CD14-positive monocyte (primary cell): ENCODE results near the gene HERPUD2. TPM values are rescaled to one million over a fixed set of nuclear protein-coding genes. Genes with fewer than 3 reads are reported as not detected.

Experiments used
- DNase-seq, 3 donors: peaks; one replicate each; pipeline ENCODE4 v3.0.0-alpha.2; 2011 to 2022
- H2AFZ ChIP-seq: 2 replicates; pipeline ENCODE4 v1.6.0; 2012; ENCODE audit warnings: mild to moderate bottlenecking, low read depth, low read length, inconsistent platforms; ENCODE audit not compliant: insufficient read depth, poor library complexity, severe bottlenecking
- H3K27ac ChIP-seq, 2 donors: 1 replicate in 1 of 2; 2 replicates in 1 of 2; pipeline ENCODE4 v1.5.1; 2012 to 2013; ENCODE audit warnings: low read length in 2 of 2, control low read depth in 1 of 2, inconsistent platforms in 1 of 2, low read depth in 1 of 2, mild to moderate bottlenecking in 1 of 2
- H3K27me3 ChIP-seq, 2 donors: one replicate each; pipeline versions ENCODE4 v1.6.0 to v1.6.1; 2011 to 2013; ENCODE audit warnings: low read length in 2 of 2; ENCODE audit not compliant: control insufficient read depth in 2 of 2, insufficient read depth in 2 of 2
- H3K36me3 ChIP-seq, 2 donors: replicated peaks in 1 of 2; 1 replicate in 1 of 2; 2 replicates in 1 of 2; pipeline versions ENCODE4 v1.5.1 to v1.6.1; 2012 to 2013; ENCODE audit warnings: low read length in 2 of 2, control low read depth in 1 of 2, inconsistent platforms in 1 of 2, mild to moderate bottlenecking in 1 of 2; ENCODE audit not compliant: insufficient read depth in 2 of 2, control insufficient read depth in 1 of 2
- H3K4me1 ChIP-seq, 2 donors: 1 replicate in 1 of 2; 2 replicates in 1 of 2; pipeline versions ENCODE4 v1.5.1 to v1.6.1; 2012 to 2013; ENCODE audit warnings: low read length in 2 of 2, control low read depth in 1 of 2, inconsistent platforms in 1 of 2, mild to moderate bottlenecking in 1 of 2, moderate library complexity in 1 of 2; ENCODE audit not compliant: insufficient read depth in 2 of 2, control insufficient read depth in 1 of 2
- H3K4me2 ChIP-seq: replicated peaks from 2 replicates; pipeline ENCODE3; 2012; ENCODE audit warnings: low read length, moderate library complexity, mild to moderate bottlenecking; ENCODE audit not compliant: poor library complexity, severe bottlenecking; ENCODE audit errors: extremely low read depth
- H3K4me3 ChIP-seq, 3 experiments: fragments of 200-600 bp in 1 of 3; sonication (generic) in 1 of 3; replicated peaks in 1 of 3; 1 replicate in 2 of 3; 2 replicates in 1 of 3; pipeline ENCODE4 v1.5.1; 2011 to 2013; ENCODE audit warnings: low read length in 3 of 3, mild to moderate bottlenecking in 3 of 3, control low read depth in 2 of 3, low read depth in 2 of 3, inconsistent platforms in 1 of 3, moderate library complexity in 1 of 3
- H3K79me2 ChIP-seq: 2 replicates; pipeline ENCODE4 v1.6.0; 2012; ENCODE audit warnings: mild to moderate bottlenecking, control low read depth, inconsistent platforms, low read length, moderate library complexity; ENCODE audit not compliant: insufficient read depth
- H3K9ac ChIP-seq: 2 replicates; pipeline ENCODE4 v1.6.0; 2017; ENCODE audit warnings: low read length, mild to moderate bottlenecking; ENCODE audit not compliant: insufficient read depth, poor library complexity, severe bottlenecking
- H3K9me3 ChIP-seq, 2 donors: replicated peaks in 1 of 2; 1 replicate in 1 of 2; 2 replicates in 1 of 2; pipeline versions ENCODE4 v1.5.1 to v1.6.1; 2012 to 2013; ENCODE audit warnings: low read length in 2 of 2, control low read depth in 1 of 2; ENCODE audit not compliant: control insufficient read depth in 1 of 2, insufficient read depth in 1 of 2
- H4K20me1 ChIP-seq: 2 replicates; pipeline ENCODE4 v1.6.0; 2012; ENCODE audit warnings: mild to moderate bottlenecking, low read length, control low read depth, moderate library complexity; ENCODE audit not compliant: insufficient read depth
- H3K27ac Mint-ChIP-seq, 7 donors: one replicate each; pipeline ENCODE4 v1.8.0; 2020; ENCODE audit warnings: mild to moderate bottlenecking in 7 of 7, mixed read lengths in 7 of 7, moderate library complexity in 6 of 7, inconsistent platforms in 2 of 7
- H3K27me3 Mint-ChIP-seq, 3 donors: one replicate each; pipeline ENCODE4 v1.8.0; 2021 to 2022; ENCODE audit warnings: low read depth in 3 of 3, mild to moderate bottlenecking in 3 of 3, mixed read lengths in 3 of 3, moderate library complexity in 3 of 3, inconsistent platforms in 1 of 3
- H3K36me3 Mint-ChIP-seq, 2 donors: one replicate each; pipeline ENCODE4 v1.8.0; 2020; ENCODE audit warnings: mixed read lengths in 2 of 2, inconsistent platforms in 1 of 2, mild to moderate bottlenecking in 1 of 2
- H3K4me1 Mint-ChIP-seq: one replicate; pipeline ENCODE4 v1.8.0; 2020; ENCODE audit warnings: mild to moderate bottlenecking, mixed read lengths
- H3K4me3 Mint-ChIP-seq, 2 donors: one replicate each; pipeline ENCODE4 v1.8.0; 2020; ENCODE audit warnings: mild to moderate bottlenecking in 2 of 2, mixed read lengths in 2 of 2, moderate library complexity in 1 of 2
- H3K9me3 Mint-ChIP-seq, 7 donors: one replicate each; pipeline ENCODE4 v1.8.0; 2020 to 2022; ENCODE audit warnings: mixed read lengths in 7 of 7, mild to moderate bottlenecking in 6 of 7, moderate library complexity in 6 of 7, inconsistent platforms in 2 of 7
- CTCF ChIP-seq: fragments of 200-600 bp; IDR thresholded peaks from one replicate; pipeline ENCODE4 v1.8.0; 2022; ENCODE audit warnings: antibody characterized with exemption, mild to moderate bottlenecking
- WGBS: methylation state at CpG from one replicate; pipeline ENCODE4 v1.1.5; 2013; ENCODE audit warnings: missing lambda C conversion rate; ENCODE audit not compliant: insufficient coverage; 5-methylcytosine and 5-hydroxymethylcytosine counted together
- intact Hi-C, 2 donors: fragments of 100-400 bp; cut with micrococcal nuclease; formaldehyde crosslinking; loops; one replicate each; pipeline versions ENCODE4 v1.15.0 to v1.15.1; 2023
- polyA plus RNA-seq, 3 donors: library from polyadenylated mRNA; depleted of rRNA in 1 of 3; unstranded in 2 of 3; stranded (reverse) in 1 of 3; fragments of 300-500 nt in 2 of 3; fragments of >200 nt in 1 of 3; fragmentation: Illumina TruSeq in 2 of 3; gene quantifications; 1 replicate in 2 of 3; 2 replicates in 1 of 3; pipeline ENCODE4 v1.2.3, GENCODE V29; 2012 to 2021

HERPUD2 gene
- polyA plus RNA-seq, 3 donors, result 36.1 to 40.9 (median 36.4) TPM

GRCh38 chr7:35718047-35718446 is 23.1 kb upstream of the HERPUD2 start:
- intact Hi-C loops, result no loop called here
- H3K27ac ChIP-seq, result no peak overlapping the region
- H4K20me1 ChIP-seq, result no peaks in the 10 kb centered on the region
- no peaks in the 10 kb centered on the region for H3K36me3 ChIP-seq
- no CpG with 5 or more reads among the region's 1 CpG for WGBS
- no peaks in the 10 kb centered on the region for H3K4me1 Mint-ChIP-seq
- no peaks in the 10 kb centered on the region for H3K27me3 ChIP-seq
- no peaks in the 10 kb centered on the region for H3K9me3 ChIP-seq
- no peak for DNase-seq
- H3K4me3 Mint-ChIP-seq, result no peak overlapping the region
- H3K36me3 Mint-ChIP-seq, result no peaks in the 10 kb centered on the region
- H3K27me3 Mint-ChIP-seq, result peaks cover 1 to 6% (median 3%) of the 10 kb centered on the region in 3 donors
- H3K4me3 ChIP-seq, result no peak overlapping the region
- H2AFZ ChIP-seq, result no peak overlapping the region
- H3K9me3 Mint-ChIP-seq, result no peaks in the 10 kb centered on the region
- no peak for TF ChIP-seq CTCF
- no peaks in the 10 kb centered on the region for H3K79me2 ChIP-seq
- no peak overlapping the region for H3K27ac Mint-ChIP-seq
- no peak overlapping the region for H3K9ac ChIP-seq
- no peaks in the 10 kb centered on the region for H3K4me1 ChIP-seq
- no peak overlapping the region for H3K4me2 ChIP-seq

DNA sequence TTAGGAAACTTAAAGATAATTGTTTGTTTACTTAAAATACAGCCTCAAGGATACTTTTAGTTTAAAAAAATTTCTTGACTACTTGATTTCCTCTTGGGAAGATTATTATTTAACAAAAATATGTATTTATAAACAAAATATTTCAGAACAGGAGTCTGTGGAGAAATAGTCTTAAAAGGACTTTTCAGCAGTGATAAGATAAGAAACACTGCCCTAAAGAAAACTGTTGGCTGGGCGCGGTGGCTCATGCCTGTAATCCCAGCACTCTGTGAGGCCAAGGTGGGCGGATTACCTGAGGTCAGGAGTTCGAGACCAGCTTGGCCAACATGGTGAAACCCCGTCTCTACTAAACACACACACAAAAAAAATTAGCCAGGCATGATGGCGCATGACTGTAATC is 22.6 kb upstream of the HERPUD2 start:
- no peaks in the 10 kb centered on the region for H3K4me1 Mint-ChIP-seq
- no peak for DNase-seq
- H3K27ac Mint-ChIP-seq, result no peak overlapping the region
- no peak overlapping the region for H3K4me3 Mint-ChIP-seq
- H3K36me3 Mint-ChIP-seq, result no peaks in the 10 kb centered on the region
- Histone ChIP-seq H3K9me3 (no peaks in the 10 kb centered on the region), H4K20me1 (no peaks in the 10 kb centered on the region), H2AFZ (no peak overlapping the region), H3K9ac (no peak overlapping the region), H3K36me3 (no peaks in the 10 kb centered on the region), H3K4me3 (no peak overlapping the region), H3K4me1 (no peaks in the 10 kb centered on the region), H3K27me3 (no peaks in the 10 kb centered on the region), H3K79me2 (no peaks in the 10 kb centered on the region), H3K4me2 (no peak overlapping the region), H3K27ac (no peak overlapping the region)
- intact Hi-C loops, result no loop called here
- peaks cover 1 to 6% (median 3%) of the 10 kb centered on the region in 3 donors for H3K27me3 Mint-ChIP-seq
- H3K9me3 Mint-ChIP-seq, result no peaks in the 10 kb centered on the region
- 100% methylated on average over 6 of the region's 6 CpGs for WGBS
- no peak for TF ChIP-seq CTCF
